Adrenal gland (tissue), 5 donors: ENCODE results near the gene WNT7B.

ENCODE experiments used
- CTCF ChIP-seq, 6 experiments: fragments of 450-650 bp in 4 of 6; fragments of 200-600 bp in 2 of 6; sonication (generic) in 1 of 6; IDR thresholded peaks; 1 replicate in 5 of 6; 2 replicates in 1 of 6; pipeline versions ENCODE4 v1.5.1 to v1.8.0; 2016 to 2021; ENCODE audit warnings: antibody characterized with exemption in 6 of 6, mild to moderate bottlenecking in 2 of 6, moderate library complexity in 1 of 6
- POLR2A ChIP-seq, 2 donors: fragments of 450-650 bp; IDR thresholded peaks; one replicate each; pipeline ENCODE4 v1.6.1; 2017; ENCODE audit warnings: antibody characterized with exemption in 2 of 2, mild to moderate bottlenecking in 2 of 2, moderate library complexity in 1 of 2
- donor health status: DM: no; HTN: no; CAD: no.

- TF ChIP-seq CTCF (IDR thresholded peaks at IDR 0.05) (no peak), POLR2A (IDR thresholded peaks at IDR 0.05) (no peak)
These were observed 17.1 kb downstream of the WNT7B start for GRCh38 chr22:45959719-45960476.
